Skin of body (tissue), 2 donors: ENCODE measurements around the gene LST1. TPM values are rescaled to one million over a fixed set of nuclear protein-coding genes. Genes with fewer than 3 reads are reported as not detected.

Source experiments
- DNase-seq: peaks from one replicate; lab custom pipeline; 2025; lab: John Stamatoyannopoulos, UW
- total RNA-seq: library from RNA; depleted of rRNA; stranded (reverse); fragments of >200 nt; gene quantifications from one replicate; pipeline ENCODE4 v1.2.3, GENCODE V29; 2014

LST1 gene
- total RNA-seq, 1 donor from 2014 or later = 7.6 TPM

GRCh38 chr6:31619805-31620585, 33.9 kb downstream of the LST1 start:
- peak; percentile 99 for DNase-seq

- DNase-seq = peak; percentile 56
These were observed 34.7 kb downstream of the LST1 start, which contains the start of gene PRRC2A for GRCh38 chr6:31620586-31621319. PRRC2A (plus strand) TSS chr6:31620715; CDS start chr6:31622790, 2,075 bp downstream.

- DNase-seq = no peak
These were observed 35.4 kb downstream of the LST1 start for GRCh38 chr6:31621320-31621939.

GRCh38 chr6:31621991-31622390, 35.9 kb downstream of the LST1 start:
- DNase-seq = no peak

- no peak for DNase-seq
These were observed 36.6 kb downstream of the LST1 start for GRCh38 chr6:31622684-31623091.

GRCh38 chr6:31624070-31624469, 38.0 kb downstream of the LST1 start:
- no peak for DNase-seq

- DNase-seq = no peak
These were observed 40.9 kb downstream of the LST1 start for GRCh38 chr6:31626952-31627351.

GRCh38 chr6:31627690-31628287, 41.7 kb downstream of the LST1 start:
- no peak for DNase-seq

GRCh38 chr6:31629014-31629413, 42.9 kb downstream of the LST1 start:
- DNase-seq = no peak

- DNase-seq = no peak
These were observed 44.3 kb downstream of the LST1 start for GRCh38 chr6:31630177-31630934.

GRCh38 chr6:31631209-31631608, 45.1 kb downstream of the LST1 start:
- DNase-seq = no peak

GRCh38 chr6:31631681-31632278, 45.7 kb downstream of the LST1 start:
- no peak for DNase-seq

- no peak for DNase-seq
These were observed 46.3 kb downstream of the LST1 start for GRCh38 chr6:31632279-31632946.

GRCh38 chr6:31633447-31633846, 47.4 kb downstream of the LST1 start:
- no peak for DNase-seq

GRCh38 chr6:31634131-31634530, 48.1 kb downstream of the LST1 start:
- no peak for DNase-seq

GRCh38 chr6:31634969-31635575, 49.0 kb downstream of the LST1 start:
- DNase-seq = no peak

- no peak for DNase-seq
These were observed 50.9 kb downstream of the LST1 start for GRCh38 chr6:31636698-31637596.
